ENCODE results near the gene INF2. TPM values are rescaled to one million over a fixed set of nuclear protein-coding genes. Genes with fewer than 3 reads are reported as not detected.

Gene INF2
- total and polyA plus RNA-seq, 2 donors (not counting 3 experiments of a cell fraction or from before 2014, with no cell fraction given): 55.3 to 124 TPM

GRCh38 chr14:104678901-104679705, 10.3 kb upstream of the INF2 start:
- POLR2A ChIA-PET: no interaction called here
- Histone ChIP-seq H2AFZ (ENCODE audit: low read depth, low read length) (no peak overlapping the region), H3K27ac (ENCODE audit: insufficient read depth, low read depth, low read length) (no peak overlapping the region)

More at GRCh38 chr14:104678901-104679705, 10.3 kb upstream of the INF2 start:
- Histone ChIP-seq H3K9me3 (replicated peaks; ENCODE audit: control insufficient read depth, insufficient read depth, low read length) (no peaks in the 10 kb centered on the region), H3K9me1 (replicated peaks; ENCODE audit: control insufficient read depth, extremely low read depth, insufficient read depth, low read length) (no peaks in the 10 kb centered on the region), H3K36me3 (ENCODE audit: control insufficient read depth in 2 of 2, extremely low read depth in 1 of 2, insufficient read depth in 2 of 2, low read length in 2 of 2) (no peaks in the 10 kb centered on the region), H3K79me2 (ENCODE audit: control insufficient read depth, insufficient read depth, low read length) (no peaks in the 10 kb centered on the region), H3K27me3 (ENCODE audit: control insufficient read depth in 2 of 2, insufficient read depth in 2 of 2, low read length in 2 of 2) (no peaks in the 10 kb centered on the region), H3K4me2 (ENCODE audit: insufficient read depth, low read length) (no peak overlapping the region), H3K4me3 (replicated peaks in 1 of 3; ENCODE audit: insufficient read depth in 1 of 3, low read depth in 1 of 3, low read length in 3 of 3) (no peak overlapping the region), H3K9ac (replicated peaks; ENCODE audit: extremely low read depth, insufficient read depth, low read length) (no peak overlapping the region), H4K20me1 (replicated peaks; ENCODE audit: control insufficient read depth, extremely low read depth, insufficient read depth, low read length) (no peaks in the 10 kb centered on the region), H3K4me1 (ENCODE audit: control insufficient read depth, extremely low read depth, insufficient read depth, low read length) (peaks cover 40% of the 10 kb centered on the region)
- dilution Hi-C loops (cut with MboI; ENCODE audit: extremely low pct_ligation_motif_present, low sequenced_read_pairs) (no loop called here), intact Hi-C loops (cut with micrococcal nuclease) (loop anchor here (5.0 kb wide), 1 partner anchor 813 kb away; the partner anchor contains the start of gene TEDC1)
- TF ChIP-seq, protein P1, sequence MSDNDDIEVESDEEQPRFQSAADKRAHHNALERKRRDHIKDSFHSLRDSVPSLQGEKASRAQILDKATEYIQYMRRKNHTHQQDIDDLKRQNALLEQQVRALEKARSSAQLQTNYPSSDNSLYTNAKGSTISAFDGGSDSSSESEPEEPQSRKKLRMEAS (IDR thresholded peaks at IDR 0.05; ENCODE audit: insufficient read depth, insufficient read length): no peak
- TF ChIP-seq CTCF (IDR thresholded peaks at IDR 0.05; ENCODE audit: extremely low read depth in 1 of 2, insufficient read depth in 1 of 2, low read depth in 1 of 2, low read length in 2 of 2): no peak
- TF ChIP-seq FOS (IDR thresholded peaks at IDR 0.05; ENCODE audit: borderline replicate concordance, insufficient read depth, low read length): no peak
- TF ChIP-seq GATA2 (IDR thresholded peaks at IDR 0.05; ENCODE audit: insufficient read depth, insufficient read length, low read depth, low read length): no peak
- no peak for TF ChIP-seq MYC (IDR thresholded peaks at IDR 0.05; ENCODE audit: low read depth, low read length)
- no peak for TF ChIP-seq POLR2A (IDR thresholded peaks at IDR 0.05; ENCODE audit: low read depth, low read length)
- TF ChIP-seq POLR2AphosphoS5 (IDR thresholded peaks at IDR 0.05; ENCODE audit: insufficient read depth, low read depth, low read length): no peak
- no peak for TF ChIP-seq EZH2 (IDR thresholded peaks at IDR 0.05; ENCODE audit: borderline replicate concordance, low read depth, low read length, severe bottlenecking)
- TF ChIP-seq JUN (IDR thresholded peaks at IDR 0.05; ENCODE audit: borderline replicate concordance, insufficient read depth, insufficient read length, low read depth): no peak
- CTCF ChIA-PET: interaction anchor here (1.3 to 3.7 kb wide), 4 partner anchors 11 to 28 kb away, joined by 3 to 20 read pairs (median 8); partner anchors contain the start of gene INF2
- no TSS peak for BruUV-seq (replicated peaks)
- DNase-seq (ENCODE audit: low read depth, low spot score): no peak
- FAIRE-seq: no peak

Data from endothelial cell of umbilical vein (primary cell).